GM18511 (cell line): Measurements from ENCODE around the gene LTBP3.

Experiments
- ATAC-seq: cut with Tn5 transposase; IDR thresholded peaks from one replicate; pipeline ENCODE4 v1.9.1; 2021; ENCODE audit warnings: mild to moderate bottlenecking, moderate library complexity; ENCODE audit not compliant: unreplicated experiment

LTBP3 gene

DNA sequence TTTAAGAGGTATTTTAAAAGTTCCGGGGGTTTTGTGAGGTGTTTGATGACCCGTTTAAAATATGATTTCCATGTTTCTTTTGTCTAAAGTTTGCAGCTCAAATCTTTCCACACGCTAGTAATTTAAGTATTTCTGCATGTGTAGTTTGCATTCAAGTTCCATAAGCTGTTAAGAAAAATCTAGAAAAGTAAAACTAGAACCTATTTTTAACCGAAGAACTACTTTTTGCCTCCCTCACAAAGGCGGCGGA is 59.5 kb downstream of the LTBP3 start:
- no peak for ATAC-seq

DNA sequence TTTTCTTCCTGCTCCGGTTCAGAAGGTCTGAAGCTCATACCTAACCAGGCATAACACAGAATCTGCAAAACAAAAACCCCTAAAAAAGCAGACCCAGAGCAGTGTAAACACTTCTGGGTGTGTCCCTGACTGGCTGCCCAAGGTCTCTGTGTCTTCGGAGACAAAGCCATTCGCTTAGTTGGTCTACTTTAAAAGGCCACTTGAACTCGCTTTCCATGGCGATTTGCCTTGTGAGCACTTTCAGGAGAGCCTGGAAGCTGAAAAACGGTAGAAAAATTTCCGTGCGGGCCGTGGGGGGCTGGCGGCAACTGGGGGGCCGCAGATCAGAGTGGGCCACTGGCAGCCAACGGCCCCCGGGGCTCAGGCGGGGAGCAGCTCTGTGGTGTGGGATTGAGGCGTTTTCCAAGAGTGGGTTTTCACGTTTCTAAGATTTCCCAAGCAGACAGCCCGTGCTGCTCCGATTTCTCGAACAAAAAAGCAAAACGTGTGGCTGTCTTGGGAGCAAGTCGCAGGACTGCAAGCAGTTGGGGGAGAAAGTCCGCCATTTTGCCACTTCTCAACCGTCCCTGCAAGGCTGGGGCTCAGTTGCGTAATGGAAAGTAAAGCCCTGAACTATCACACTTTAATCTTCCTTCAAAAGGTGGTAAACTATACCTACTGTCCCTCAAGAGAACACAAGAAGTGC is 60.0 kb downstream of the LTBP3 start:
- ATAC-seq, result no peak

DNA sequence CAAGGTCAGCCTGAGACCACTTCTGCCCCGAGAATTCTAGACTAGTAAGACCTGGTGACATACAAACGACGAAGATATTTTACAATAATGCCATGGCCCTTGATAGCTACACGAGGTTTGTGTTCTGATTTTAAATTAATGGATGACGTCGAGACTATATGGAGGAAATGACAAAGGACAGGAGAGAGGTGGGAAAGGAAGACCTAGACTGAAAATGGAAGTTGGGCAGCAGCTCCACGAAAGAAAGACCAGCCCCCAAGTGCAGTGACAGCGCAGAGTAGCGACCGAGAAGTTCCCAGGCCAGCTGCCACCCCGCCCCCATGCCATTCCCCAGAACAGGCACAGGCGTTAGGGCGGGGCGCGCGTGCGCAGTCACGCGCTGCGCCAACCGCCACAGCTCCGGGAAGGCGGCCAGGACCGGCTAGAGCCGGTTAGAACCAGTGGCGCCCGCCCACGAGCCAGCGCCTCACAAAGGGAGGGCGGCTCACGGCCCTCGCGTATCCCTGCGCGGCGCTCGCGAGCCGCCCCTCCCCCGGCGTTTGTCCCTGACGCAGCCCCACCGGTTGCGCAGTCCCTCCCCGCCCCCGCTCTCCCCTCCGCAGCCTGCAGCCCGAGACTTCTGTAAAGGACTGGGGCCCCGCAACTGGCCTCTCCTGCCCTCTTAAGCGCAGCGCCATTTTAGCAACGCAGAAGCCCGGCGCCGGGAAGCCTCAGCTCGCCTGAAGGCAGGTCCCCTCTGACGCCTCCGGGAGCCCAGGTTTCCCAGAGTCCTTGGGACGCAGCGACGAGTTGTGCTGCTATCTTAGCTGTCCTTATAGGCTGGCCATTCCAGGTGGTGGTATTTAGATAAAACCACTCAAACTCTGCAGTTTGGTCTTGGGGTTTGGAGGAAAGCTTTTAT is 60.8 kb downstream of the LTBP3 start:
- ATAC-seq, result peak; percentile 76

DNA sequence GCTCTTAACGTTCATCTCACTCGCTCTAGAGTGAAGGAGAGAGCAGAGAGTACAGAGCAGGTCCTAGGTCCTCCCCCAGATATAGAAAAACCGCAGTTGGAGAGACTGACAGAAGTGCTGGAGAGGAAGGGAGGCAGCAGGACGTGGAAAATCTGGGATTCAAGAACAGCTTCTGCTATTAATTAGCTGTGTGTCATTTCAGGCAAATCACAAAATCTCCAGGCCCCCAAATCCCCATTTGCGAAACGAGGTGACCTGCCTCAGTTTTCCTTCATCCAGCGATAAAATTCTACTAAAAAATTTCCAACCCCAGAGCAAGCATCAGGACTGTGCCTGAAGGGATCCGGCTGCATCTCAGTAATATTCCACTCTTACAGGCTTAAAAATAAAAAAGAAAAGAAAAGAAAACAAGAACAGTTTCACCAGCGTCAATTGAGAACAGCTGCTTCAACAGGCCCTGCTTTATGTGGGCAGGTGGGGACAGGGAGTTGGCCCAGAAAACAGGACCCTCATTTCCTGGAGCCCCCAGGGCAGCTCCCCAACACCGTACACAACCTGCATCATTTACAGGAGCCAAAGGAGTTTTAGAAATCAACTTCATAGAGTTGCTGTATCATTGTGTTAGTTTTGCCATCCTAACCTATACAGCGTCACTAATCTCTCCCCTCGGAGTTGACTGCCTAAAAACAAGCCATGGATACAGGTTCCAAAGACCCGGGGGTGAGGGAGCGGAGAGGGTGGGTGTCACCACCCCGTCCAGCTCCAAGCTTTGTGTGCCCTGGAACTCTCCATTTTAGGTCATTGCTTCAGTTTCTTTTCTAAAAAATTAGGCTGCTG is 61.6 kb downstream of the LTBP3 start:
- no peak for ATAC-seq

DNA sequence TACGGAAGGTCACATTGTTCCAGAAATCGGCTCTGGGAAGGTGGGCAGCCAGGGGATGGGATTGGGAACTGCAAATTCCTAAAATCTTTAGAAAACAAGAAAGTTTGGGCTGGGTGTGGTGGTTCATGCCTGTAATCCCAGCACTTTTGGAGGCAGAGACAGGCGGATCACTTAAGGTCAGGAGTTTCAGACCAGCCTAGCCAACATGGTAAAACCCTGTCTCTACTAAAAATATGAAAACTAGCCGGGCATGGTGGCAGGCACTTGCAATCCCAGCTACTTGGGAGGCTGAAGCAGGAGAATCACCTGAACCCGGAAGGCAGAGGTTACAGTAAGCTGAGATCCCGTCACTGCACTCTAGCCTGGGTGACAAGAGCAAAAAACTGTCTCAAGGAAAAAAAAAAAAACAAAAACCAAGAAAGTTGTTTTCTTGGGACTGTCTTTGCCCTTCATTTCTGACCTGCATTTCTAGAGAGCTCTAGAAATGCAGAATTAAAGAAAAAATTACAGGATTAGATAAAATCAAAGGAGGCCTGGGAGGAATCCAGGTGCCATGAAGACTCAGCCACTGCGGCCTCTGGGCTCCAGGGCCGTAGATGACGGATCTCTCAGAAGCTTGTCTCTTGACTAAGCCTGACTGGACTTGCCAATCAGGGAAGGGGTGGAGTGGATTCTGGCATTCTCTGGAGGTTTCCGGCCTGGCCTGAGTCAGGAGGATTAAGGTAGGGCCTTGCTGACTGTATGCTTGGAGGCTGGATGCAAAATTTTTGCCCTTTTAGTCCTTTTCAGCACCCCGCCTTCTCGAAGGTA is 64.6 kb downstream of the LTBP3 start:
- ATAC-seq, result no peak

DNA sequence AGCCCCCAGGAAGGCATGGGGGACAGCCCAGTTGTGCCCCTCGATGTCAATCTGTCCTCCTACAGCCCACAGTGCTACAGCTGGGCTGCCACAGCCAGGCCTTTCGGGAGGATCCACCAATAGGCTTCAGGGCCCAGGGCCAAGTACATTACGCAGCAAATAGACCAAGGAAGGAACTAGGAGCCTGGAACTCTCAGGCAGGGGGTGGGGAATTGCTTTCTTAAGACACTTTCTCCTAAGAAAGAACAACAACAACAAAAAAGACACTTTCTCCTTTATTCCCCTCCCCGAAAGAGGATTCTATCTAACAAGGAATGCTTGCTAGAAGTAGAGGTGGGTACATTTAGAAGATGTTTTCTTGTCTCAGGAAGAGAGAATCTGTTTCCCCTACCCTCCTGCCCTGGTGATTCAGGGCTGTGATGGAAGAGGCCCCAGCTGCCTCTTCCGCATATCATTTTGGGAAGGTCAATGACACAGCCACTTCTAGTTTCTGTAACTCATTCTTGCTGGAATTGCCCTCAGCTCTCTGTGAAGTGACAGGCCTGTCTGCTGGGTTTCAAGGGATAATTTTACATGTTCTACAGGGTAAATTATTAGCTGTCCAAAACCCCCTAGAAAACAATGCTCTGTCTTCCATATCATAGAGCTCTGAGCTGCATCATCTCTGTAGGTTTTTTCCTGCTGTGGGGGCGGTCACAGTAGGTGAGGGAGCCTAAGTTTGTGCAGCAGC is 65.4 kb downstream of the LTBP3 start:
- ATAC-seq, result no peak

DNA sequence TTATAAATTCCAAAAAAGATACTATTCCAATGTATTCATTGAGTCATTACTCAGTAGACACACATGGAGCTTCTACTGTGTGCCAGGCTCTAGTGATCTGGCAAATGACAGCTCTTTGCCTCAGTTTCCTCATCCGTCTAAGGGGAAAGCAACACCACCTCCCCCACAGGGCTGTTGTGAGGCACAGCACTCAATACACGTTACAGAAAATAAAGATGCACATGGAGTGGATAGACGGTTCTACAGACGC is 65.8 kb downstream of the LTBP3 start:
- no peak for ATAC-seq

DNA sequence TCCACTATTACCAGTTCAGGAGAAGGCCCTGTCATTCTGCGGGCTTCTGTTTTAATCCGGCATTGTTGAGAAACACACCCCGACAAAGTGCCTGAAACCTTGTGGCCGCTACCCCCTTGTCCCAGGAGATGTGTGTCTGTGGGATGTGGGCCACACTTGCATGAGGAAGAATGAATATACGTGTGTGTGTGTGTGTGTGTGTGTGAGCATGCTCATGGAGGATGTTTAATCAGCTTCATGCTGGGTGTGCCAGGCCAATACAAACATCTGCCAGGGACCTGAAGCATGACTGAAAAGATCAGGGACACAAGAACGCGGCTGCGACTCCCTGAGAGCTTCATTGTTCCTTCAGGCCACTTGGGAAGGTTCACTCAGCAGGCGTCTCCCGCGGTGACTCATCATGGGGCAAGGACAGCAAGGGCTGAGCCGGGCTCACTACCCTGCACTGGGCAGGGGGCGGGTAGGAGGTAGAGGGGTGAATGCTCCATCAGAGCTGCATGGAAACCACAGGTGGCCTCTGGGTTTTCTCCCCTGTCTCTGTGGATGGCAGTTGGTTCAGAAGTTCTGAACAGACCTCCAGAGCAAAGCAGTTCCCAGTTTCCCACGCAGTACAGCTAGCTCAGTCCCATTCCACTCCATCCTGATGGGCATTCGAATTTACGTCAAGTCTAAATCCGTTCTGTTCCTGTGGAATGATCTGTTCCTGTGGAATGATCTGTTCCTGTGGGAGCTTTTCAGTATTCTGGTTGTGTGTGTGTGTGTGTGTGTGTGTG is 66.4 kb downstream of the LTBP3 start:
- ATAC-seq, result no peak

DNA sequence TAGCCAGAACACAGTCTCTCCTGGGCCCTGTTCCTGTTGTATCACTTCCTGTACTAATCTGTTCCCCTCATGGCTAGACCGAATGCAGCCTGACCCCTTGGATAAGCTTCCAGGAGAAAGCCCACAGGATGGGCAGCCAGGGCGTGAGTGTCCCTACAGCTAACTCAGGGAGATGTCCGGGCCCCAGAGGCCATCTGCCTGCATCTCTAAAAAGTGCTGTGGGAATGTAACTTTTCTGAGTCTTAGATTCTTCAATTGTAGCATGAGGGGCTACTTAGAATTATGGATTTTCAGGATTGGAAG is 67.0 kb downstream of the LTBP3 start:
- ATAC-seq, result no peak

DNA sequence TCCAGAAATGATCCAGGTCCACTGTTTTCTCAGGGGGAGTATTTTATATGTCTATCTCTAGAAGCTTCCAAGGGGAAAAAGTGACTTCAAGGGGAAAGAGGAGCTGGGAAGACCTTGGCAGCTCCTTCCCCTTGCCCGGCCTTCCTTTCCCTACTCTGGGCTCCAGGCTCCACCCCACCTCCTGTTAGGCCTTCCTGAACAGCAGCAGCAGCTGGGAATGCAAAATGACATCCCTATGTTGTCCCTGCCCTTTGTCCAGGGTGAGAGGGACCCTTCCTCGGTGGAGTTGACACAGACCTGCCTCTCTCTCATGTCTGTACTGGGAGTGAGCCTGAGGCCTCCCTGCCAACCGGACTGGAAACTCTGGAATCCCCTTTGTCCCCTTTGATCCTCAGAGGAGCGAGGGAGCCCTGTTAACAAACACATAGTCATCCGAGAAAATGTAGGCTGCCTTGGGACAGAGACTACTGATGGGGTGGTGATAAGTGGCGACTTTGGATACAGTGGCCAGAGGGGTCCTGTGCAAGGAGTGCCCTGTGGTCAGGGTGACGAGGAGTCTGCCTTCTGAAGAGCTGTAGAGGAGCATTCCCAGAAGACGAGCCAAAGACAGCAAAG is 68.3 kb downstream of the LTBP3 start:
- no peak for ATAC-seq

DNA sequence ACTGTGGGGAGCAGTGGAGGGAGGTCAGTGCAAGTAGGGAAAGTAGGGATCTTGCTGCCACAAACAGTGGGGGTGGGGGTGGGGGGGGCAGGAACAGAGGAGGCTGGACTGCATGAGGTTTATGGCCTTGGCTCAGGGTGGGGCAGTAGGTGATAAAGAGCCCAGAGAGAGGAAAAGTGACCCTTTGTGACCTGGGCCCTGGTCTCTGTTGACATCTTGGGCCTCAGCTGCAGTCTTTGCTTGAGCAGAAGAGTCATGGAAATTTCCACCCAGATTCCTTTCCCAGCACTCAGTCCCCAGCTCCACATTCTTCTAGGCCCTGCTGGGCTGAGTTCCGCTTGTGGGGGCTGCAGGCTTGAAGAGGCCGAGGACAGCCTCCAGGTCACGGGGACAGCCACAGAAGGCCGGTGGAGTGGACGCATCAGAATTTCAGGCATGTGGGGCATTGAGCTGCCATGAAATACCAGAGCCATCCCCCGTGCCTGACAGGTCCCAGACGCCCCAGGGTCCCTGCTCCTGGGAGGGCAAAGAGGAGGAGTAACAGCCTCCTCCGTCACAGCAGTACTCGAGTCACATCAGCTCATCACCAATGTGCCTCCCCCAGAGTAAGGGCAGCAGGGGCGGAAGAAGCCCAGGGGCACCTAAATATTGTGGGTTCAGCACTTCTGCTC is 69.0 kb downstream of the LTBP3 start:
- ATAC-seq, result no peak
